ENCODE data around the gene SVOP.

The SVOP gene

DNA sequence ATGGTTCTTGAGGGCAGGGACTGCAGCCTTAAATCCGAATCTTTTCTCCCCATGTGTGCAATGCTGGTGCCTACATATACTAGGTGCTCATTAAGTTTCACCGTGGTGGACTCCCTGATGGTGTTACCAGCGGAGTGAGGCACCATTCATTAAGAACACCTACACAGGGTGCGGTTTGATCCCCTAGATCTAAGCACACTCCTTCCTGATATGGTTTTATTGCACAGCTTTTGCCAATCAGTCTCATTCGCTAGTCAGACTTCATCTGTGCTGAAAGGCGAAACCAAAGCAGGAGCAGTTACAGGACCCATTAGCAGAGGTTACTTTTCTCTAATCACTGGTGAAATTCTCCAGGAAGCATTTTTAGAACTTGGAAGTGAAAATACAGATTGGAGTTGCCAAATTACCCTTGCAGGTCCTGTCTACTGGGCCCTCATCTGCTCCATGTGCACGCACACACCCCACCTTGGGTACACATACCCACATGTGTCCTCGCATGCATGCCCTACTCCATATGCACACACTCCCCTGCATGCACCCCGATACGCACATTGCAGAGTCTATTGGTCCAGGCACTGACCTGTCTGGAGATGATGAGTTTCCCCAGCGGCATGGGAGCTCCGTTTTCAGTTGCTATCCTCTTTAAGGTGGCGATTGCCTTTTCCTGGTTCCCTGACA, 82.5 kb downstream of the SVOP start:
- DNase-seq (ENCODE audit: low read depth in 2 of 2), result no peak

DNA sequence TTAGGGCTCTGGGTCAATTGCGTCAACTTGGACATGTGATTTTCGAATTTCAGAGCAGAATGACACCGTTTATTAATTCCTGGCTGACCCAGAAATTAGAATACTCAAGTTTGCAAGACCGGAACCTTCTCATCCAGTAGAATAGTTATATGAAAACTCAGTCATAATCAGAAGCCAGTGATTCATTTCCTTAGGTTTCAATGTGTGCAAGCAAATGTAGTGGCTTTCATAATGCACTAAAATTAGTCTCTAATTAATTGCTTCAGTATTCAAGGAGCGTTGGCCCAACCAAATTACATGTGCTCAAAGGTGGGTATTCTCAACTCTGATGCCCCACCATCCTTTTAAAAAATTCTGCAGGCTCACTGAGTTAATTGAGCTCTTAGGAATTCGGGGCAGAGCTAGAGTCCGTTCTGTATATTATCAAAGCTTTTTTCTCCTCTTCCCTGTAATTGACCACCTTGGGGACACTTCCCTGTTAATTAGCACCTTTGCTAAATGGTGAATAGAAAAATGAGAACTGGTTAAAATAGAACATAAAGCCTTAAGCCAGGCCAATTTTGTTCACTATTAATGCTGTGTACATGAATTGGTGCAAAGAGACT, 85.6 kb downstream of the SVOP start:
- no peak for DNase-seq (ENCODE audit: low read depth in 2 of 2)

DNA sequence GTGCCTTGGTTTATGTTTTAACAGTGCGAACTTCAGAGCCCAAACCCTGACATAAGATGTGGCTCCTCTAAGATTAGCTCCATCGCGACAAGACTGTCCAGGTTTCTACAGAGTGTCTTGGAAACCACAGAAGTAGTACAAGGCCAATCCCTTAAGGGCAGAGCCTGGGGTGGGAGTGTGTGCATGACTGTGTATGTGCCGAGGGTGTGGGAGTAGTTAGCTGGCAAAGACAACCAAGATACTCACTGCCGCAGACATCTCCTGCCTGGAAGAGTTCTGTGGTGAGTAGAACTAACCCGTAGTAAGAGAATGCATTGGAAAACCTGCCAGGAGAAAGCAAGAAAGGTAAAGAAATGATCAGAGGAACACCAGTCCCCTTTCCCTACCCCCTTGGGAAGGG, 86.9 kb downstream of the SVOP start:
- no peak for DNase-seq (ENCODE audit: low read depth in 2 of 2)

DNA sequence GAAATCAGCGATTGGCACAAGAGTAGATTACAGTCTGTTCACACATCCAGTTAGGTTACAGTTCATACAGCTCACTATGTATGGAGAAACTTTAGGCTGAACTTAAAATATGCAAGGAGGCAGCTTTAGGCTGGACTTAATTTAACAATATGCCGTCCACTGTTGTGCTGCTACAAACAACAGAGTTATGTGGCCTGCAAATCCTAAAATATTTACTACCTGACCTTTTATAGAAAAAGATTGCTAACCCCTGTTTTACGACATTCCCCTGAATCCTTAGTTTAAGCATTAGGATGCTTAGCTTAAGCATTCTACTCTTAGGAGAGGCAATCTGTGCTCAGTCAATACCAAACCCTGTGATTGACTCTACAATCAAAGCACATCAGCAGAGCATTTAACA, 90.1 kb downstream of the SVOP start:
- DNase-seq (ENCODE audit: low read depth in 2 of 2), result no peak

DNA sequence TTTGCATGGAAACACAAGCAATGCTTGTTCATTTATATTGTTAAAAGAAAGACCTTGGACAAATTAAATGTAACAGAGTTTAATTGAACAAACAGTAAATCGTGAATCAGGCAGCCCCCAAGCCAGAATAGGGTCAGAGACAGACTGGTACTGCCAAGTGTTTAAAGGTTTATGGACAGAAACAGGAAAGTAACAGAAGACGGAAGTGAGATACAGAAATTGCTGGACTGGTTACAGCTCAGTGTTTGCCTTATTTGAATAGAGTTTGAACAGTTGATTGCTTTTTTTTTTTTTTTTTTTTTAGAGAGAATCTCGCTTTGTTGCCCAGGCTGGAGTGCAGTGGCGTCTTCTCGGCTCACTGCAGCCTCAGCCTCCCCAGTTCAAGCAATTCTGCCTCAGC, 90.7 kb downstream of the SVOP start:
- DNase-seq (ENCODE audit: low read depth in 2 of 2), result no peak

DNA sequence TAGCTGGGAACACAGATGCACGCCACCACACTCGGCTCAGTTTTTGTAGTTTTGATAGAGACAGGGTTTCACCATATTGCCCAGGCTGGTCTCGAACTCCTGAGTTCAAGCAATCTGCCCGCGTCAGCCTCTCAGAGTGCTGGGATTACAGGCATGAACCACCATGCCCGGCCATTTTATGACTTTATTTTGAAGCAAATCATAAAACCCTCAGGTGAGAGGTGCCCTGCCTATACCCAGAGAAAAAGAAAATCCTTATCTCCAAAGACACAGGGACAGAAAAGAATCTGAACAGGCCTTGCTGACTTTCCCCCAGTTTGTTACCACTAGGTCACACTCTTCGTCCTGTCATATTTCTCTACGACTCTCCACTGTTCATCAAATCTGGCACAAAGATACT, 92.2 kb downstream of the SVOP start:
- DNase-seq (ENCODE audit: low read depth in 2 of 2), result no peak

DNA sequence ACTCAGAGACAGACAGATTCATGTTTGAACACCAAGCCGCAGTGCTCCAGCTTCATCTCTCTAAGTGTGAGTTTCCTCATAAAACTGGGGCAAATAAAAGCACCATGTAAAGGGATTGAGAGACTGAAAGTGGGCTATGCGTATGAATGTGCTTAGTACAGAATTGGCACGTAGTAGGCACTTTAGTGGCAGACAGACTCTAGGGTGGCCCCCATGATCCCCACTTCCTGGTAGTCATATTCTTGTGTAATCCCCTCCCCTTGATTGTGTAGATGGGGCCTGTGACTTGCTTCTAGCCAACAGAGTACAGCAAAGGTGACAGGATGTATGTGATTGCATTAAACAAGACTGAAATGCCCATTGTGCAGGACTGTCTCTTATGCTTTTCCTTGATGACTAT, 98.0 kb downstream of the SVOP start:
- DNase-seq (ENCODE audit: low read depth in 2 of 2), result no peak

DNA sequence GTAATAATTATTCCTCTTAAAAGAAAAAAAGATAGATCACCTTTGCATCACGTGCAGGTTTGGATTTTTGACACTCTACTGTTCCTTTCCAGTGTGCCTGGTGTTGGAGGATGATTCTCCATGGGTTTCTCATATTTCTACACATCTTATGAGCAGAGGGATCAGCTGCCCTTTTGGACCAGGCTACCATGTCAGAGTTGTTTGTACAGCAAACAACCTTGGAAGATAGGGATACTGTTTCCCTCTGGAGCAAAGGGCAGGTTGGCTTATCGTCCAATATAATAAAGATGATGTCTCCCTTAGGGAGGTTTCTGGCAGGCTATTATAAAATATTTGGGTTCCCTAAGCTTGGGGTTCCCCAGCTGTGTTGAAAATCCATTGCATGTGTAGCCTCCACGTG, 98.9 kb downstream of the SVOP start:
- no peak for DNase-seq (ENCODE audit: low read depth in 2 of 2)

DNA sequence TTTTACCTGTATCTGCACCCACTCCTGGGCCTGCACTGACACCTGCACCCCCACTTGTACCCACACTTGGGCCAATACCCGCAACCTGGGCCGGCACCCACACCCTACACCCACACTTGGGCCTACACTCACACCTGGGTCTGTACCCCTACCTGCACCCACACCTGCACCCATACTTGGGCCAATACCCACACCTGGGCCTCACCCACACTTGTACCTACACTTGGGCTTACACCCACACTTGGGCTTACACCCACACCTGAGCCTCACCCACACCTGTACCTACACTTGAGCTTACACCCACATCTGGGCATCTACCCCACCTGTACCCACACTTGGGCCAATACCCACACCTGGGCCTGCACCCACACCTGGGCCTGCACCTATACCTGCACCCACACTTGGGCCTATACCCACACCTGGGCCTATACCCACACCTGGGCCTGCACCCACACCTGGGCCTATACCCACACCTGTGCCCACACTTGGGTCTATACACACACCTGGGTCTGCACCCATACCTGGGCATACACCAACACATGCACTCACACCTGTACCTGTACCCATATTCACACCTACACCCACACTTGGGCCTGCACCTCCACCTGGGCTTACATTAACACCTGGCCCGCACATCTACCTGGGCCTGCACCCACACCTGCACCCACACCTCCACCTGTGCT, 101.8 kb downstream of the SVOP start:
- DNase-seq (ENCODE audit: low read depth in 2 of 2), result no peak

DNA sequence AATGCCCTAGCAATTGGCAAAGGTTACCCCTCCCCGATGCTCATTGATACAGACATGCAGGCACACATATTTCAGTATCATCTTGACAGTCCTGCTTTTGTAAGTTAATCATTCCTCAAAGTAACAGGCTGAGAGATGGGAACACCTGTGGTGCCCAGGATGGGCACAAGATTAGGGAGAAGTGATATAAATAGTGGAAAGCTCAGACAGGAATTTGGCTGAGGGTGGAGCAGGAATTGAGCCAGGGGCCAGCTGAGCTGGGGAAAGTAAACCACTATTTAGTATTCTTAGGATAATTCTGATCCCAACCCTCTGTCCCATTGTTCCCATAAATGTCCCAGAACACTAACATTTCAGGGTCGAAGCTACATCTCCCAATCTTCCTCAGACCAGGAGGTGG, 102.7 kb downstream of the SVOP start:
- no peak for DNase-seq (ENCODE audit: low read depth in 2 of 2)

DNA sequence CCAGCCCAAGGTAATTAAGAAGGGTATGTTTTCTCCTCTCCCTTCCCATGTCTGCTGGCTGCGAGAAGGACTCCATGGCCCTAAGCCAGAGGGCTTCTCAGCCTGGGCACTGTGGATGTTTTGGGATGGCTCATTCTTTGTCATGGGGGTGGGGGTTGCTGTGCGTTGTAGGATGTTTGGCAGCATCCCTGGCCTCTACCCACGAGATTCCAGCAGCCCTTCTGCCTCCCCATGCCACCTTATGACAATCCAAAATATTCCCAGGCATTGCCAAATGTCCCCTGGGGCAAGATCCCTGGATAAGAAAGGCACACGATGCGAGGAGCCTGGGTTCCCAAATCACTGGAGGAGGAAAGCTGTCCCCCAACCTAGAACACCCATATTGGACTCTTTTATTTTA, 104.5 kb downstream of the SVOP start:
- no peak for DNase-seq (ENCODE audit: low read depth in 2 of 2)

DNA sequence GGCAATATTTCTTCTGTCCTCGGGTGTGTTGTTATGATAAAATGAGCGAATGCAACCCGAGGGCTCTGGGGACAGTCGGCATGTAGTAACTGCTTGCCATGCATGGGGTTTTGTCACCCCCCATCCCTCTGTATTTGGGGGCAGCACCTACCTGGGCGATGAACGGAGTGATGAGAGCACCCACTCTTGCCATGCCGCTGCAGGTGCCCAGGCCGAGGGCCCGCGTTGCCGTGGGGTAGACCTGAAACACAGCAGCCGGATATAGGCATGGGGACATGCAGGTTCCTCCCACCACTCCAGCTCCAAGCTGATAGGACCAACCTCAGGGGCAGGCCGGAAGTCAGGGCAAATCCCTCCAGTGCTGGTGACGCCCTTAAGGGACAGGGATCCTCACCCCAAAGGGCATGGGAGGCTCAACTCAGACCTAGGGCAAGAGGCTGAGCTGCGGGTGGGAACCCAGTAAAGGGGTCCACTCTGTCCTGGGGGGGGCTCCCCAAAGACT, 105.2 kb downstream of the SVOP start:
- DNase-seq (ENCODE audit: low read depth in 2 of 2), result no peak

DNA sequence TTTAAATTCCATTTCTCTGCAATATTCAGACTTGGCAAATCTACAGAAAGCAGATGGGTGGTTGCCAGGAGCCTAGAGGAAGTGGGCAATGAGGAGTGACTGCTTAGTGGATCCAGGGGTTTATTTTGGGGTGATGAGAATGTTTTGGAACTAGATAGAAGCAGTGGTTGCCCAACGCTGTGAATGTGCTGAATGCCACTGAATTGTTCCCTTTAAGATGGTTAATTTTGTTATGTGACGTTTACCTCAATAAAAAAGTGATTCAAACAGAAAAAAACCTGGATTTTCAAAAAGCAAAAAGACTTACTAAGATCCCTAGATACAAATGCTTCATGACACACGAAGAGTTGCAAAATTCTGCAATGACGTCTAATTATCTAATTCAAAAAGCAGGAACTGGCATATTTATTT, 106.7 kb downstream of the SVOP start:
- DNase-seq (ENCODE audit: low read depth in 2 of 2), result no peak

DNA sequence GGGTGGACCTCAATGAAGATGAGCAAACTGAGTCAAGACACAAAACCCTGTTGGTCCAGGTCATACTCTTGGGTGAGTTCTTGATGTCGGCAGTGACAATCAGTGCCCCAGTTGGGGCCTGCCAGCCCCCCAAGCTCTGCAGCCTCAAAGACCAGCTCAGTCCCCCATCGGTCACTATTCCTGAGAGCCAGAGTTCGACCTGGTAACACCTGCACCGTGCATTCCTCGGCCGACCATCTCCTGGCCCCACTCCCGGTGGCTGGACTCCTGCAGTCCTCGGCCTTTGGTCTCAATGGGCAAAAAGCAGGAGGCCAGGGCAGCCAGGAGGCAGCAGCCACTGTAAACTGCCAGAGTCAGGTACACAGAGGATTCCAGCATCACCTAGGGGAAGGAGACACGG, 108.5 kb downstream of the SVOP start:
- no peak for DNase-seq (ENCODE audit: low read depth in 2 of 2)

DNA sequence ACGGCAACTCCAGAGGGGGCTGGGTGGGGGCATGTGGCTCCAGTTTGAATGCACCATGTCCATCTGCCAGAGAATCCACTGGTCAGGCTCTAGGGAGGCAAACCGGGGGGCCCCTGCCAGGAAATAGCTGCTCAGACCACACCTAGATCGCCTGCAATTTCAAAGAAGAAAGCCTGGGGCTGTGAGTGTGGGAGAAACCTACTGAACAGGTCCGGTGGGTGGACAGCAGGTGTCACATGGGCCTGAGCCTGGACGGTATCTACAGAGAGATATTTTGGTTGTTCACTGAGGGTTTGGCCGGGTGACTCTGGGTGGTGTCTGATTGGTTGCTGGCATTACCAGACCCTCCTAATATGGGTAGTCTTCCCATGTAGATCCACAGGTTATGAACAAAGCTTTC, 109.0 kb downstream of the SVOP start:
- no peak for DNase-seq (ENCODE audit: low read depth in 2 of 2)

DNA sequence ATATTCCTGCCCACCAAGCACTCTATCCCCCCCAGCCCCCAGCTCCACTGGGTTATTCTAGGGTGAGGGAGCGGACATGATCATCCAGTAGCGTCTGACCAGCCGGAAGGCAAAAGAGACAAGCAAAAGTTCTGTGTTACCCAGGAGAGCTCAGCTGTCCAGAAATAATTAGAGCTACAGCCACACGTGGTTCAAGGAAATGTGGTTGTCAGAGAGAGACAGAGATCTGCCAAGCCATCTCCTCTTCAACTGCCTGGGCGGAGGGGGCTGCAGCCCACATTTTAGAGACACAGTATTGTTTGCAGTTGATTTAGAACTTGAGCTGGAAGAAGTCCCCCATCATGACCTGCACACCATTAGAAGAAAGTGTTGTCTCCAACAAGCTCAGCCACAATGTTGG, 110.5 kb downstream of the SVOP start:
- no peak for DNase-seq (ENCODE audit: low read depth in 2 of 2)

DNA sequence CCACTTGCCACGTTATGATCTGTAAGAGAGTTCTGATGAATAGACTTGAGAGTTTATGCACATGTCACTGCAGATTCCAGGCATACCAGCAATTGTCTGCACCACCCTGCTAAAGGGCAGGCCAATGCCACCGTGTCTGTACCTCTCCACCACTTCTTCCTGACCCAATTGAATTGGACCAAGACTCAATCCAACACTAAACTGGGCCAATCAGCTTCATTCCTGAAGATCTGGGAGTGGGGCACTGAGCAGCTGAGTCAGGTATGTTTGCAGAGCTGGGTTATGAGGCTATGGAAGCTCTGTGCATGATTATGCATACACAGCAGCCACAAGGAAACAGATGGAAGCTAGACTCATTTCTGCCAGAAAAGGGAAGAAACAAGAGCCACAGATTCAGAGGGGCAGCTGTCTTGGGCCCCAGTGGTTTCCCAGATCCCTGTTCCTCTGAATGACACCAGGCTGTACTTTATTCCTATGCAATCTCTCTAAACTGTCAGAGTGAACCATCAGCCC, 113.0 kb downstream of the SVOP start:
- DNase-seq (ENCODE audit: low read depth in 2 of 2), result no peak

DNA sequence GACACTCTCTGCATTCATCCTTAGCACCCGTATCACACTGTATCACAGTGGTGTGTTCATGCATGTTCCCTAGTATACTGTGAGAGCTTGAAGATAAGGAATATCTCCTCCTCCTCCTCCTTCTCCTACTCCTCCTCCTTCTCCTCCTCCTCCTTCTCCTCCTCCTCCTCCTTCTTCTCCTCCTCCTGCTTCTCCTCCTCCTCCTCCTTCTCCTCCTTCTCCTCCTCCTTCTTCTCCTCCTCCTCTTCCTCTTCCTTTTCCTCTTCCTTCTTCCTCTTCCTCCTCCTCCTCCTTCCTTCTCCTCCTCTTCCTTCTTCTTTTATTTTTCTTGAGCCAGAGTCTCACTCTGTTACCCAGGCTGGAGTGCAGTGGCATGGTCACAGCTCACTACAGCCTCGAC, 113.9 kb downstream of the SVOP start:
- no peak for DNase-seq (ENCODE audit: low read depth in 2 of 2)

DNA sequence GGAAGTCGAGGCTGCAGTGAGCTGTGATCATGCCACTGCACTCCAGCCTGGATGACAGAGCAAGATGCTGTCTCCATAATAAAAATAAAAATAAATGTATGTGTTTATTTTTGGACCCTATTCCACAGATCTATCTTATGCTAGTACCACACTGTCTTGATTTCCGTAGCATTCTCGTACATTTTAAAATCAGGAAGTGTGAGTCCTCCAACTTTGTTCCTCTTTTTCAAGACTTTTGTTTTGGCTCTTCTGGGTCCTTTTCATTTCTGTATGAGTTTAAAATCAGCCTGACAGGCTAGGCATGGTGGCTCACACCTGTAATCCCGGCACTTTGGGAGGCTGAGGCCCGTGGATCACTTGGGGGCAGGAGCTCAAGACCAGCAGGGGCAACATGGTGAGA, 115.1 kb downstream of the SVOP start:
- no peak for DNase-seq (ENCODE audit: low read depth in 2 of 2)

DNA sequence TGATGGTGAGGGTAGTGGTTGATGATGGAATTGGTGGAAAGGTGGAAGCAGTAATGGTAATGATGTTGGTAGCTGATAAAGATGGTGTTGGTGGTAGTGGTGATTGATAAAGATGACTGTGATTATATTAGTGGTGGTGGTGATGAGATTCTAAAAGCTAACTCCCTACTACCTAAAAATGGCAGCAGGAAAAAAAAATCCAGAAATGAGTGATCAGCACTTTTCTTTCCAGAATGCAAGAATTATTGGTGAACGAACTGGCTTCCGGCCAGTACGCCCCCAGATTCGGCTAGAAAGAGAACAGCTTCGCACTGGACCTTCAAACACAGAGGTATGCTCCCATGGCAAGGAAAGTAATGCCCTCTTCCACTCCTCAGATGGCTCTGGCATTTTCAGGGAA, 121.7 kb downstream of the SVOP start:
- no peak for DNase-seq (ENCODE audit: low read depth in 2 of 2)

DNA sequence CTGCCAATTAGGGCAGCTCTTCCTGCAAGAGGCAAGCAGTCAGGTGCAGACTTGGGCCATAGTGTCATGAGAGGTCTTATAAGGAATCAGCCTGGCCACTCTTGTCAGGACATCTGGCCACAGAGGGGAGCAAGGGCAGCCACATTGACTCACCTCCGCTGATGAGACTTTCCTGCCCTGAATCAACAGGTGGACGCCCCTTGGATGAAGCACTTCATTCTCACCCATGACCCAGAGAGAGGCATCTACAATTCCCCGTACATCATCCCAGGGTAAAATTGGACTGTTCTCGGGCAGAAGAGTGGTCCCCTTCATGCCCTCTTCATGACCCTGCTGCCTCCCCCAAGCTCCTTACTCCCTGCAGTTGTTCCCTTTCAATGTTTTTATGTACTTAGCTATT, 124.1 kb downstream of the SVOP start:
- DNase-seq (ENCODE audit: low read depth in 2 of 2), result no peak

DNA sequence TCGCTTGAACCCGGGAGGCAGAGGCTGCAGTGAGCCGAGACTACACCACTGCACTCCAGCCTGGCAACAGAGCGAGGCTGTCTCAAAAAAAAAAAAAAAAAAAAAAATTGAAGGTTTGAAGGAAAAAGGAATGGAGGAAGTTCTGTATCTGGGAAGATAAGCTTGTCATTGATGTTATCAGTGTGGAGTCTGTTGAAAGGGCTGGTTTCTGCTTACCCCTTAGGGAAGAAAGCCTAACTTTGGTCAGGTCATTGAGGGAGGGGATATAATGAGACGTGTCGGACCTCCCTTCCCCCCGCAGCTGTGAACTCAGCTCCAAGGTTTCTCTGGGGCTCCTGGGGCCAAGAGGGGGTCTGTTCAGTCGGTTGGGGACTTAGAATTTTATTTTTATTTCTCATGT, 124.5 kb downstream of the SVOP start:
- DNase-seq (ENCODE audit: low read depth in 2 of 2), result no peak

DNA sequence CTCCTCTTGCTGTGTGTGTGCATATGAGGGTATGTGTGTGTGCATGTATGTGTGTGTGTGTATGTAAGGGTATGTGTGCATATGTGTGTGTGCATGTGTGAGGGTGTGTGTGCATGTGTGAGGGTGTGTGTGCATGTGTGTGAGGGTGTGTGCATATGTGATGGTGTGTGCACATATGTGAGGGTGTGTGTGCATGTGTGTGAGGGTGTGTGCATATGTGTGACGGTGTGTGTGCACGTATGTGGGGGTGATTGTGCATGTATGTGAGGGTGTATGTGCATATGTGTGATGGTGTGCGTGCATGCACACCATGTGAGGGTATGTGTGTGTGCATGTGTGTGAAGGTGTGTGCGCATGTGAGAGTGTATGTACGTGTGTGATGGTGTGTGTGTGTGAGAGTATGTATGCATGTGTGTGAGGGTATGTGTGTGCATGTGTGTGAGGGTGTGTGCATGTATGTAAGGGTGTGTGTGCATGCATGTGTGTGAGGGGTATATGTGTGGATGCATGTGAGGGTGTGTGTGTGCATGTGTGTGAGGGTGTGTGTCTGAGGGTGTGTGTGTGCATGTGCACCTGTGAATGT, 125.6 kb downstream of the SVOP start:
- no peak for DNase-seq (ENCODE audit: low read depth in 2 of 2)
